WERI-Rb-1 (cell line): ENCODE results near the gene HOXA5.

Source experiments
- DNase-seq: peaks from one replicate; pipeline ENCODE4 v3.0.0-alpha.2; 2020
- H3K27ac ChIP-seq: fragments of 250-450 bp; sonication (Bioruptor Pico); 2 replicates; pipeline ENCODE4 v1.5.1; 2020; ENCODE audit warnings: mild to moderate bottlenecking, moderate library complexity
- H3K27me3 ChIP-seq: fragments of 250-450 bp; sonication (Bioruptor Pico); 2 replicates; pipeline ENCODE4 v1.5.1; 2021; ENCODE audit warnings: mild to moderate bottlenecking, low read depth, moderate library complexity; ENCODE audit not compliant: insufficient read depth, severe bottlenecking
- H3K36me3 ChIP-seq: fragments of 250-450 bp; sonication (Bioruptor Pico); 2 replicates; pipeline ENCODE4 v1.5.1; 2020; ENCODE audit warnings: mild to moderate bottlenecking, moderate library complexity
- H3K4me3 ChIP-seq: 2 replicates; pipeline ENCODE4 v1.5.1; 2011; ENCODE audit warnings: low read depth, mild to moderate bottlenecking, control low read depth, low read length
- H3K9me3 ChIP-seq: fragments of 250-450 bp; sonication (Bioruptor Pico); 2 replicates; pipeline ENCODE4 v1.5.1; 2021; ENCODE audit warnings: mild to moderate bottlenecking, moderate library complexity; ENCODE audit not compliant: severe bottlenecking
- CTCF ChIP-seq: IDR thresholded peaks from 2 replicates; pipeline ENCODE4 v1.5.1; 2011; ENCODE audit warnings: low read depth, mild to moderate bottlenecking, control low read depth, inconsistent platforms, low read length

Gene HOXA5

DNA sequence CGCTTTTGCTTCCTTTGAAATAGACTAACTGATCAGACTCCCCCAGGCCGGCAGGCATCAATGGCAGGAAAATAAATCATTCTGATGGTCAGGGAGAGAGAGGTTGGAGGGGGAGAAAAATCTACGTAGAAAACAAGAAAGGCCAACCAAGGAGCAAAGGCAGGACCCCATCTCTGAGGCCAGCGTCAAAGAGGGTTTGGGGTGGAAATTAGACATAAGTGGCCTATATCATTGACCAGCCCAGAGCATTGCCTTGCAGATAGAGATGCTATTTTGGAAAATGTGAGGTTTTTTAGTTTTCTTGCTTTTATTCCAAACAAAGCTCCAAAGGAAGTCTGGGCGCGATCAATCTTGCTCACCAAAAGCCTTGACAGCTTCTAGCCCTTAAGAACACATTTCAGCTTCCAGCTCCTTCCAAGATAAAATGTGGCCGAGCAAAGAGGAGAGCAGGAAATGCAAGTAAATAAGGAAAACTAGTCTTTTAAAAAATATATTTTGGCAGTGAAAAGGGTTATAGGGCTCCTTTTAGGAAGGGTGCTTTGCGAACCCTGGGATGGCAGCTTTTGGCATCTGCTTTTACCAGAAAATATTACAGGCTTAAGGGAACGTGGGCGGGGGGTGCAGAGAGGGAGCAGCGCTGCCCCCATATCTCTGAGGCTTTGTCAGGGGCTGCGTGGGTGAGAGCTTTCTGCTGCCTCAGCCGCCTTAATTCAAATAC is 39.0 kb downstream of the HOXA5 start:
- no peak for DNase-seq
- Histone ChIP-seq H3K36me3 (peaks cover 7% of the 10 kb centered on the region; the same call in 1 of the 2 replicates), H3K4me3 (peak overlapping the region; percentile 50), H3K9me3 (no peaks in the 10 kb centered on the region), H3K27me3 (peaks cover 93% of the 10 kb centered on the region), H3K27ac (peak overlapping the region; percentile 79)
- TF ChIP-seq CTCF, result no peak

GRCh38 chr7:27103489-27104226 is 39.8 kb downstream of the HOXA5 start:
- no peak for DNase-seq
- Histone ChIP-seq H3K27ac (peak overlapping the region; percentile 79), H3K9me3 (no peaks in the 10 kb centered on the region), H3K4me3 (peak overlapping the region; percentile 50), H3K36me3 (peaks cover 7% of the 10 kb centered on the region; the same call in 1 of the 2 replicates), H3K27me3 (peaks cover 93% of the 10 kb centered on the region)
- TF ChIP-seq CTCF, result no peak

DNA sequence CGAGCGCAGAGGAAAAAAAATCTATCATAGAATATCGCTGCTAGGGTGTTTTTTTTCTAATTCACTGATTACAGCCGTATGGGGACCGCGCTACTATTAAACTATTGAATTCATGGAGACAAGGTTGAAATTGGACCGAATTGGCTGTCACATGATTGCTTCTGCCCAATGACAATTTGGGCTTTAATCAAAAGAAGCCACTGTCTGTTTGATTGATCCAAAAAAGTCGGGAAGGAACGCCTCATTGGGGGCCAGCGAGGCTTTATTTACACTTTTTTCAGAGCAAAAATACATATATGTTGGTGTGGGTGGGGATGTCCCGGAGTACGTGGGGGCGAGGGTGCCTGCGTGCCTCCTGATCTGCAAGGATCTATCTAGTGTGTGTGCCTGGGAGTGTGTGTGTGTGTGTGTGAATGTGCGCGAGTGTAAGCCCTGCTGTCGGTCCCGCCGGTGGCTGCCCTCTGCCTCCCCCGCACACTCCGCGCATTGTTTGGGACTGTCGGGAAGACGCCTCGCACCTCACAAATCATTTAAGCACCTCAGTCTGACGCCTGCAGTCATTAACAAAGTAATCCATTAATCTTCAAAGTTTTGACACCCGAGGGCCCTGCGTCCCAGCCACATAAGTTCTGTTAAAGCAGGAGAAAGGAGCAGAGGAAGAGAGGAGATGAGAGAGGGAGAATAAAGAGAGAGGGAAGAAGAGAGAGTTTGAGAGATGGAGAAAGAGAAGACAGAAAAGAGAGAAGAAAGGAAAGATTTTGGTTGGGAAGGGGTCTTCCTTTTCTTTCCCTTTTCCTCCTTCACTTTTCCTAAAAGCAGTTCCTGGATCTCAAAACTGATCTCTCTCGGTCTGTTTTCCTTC is 40.7 kb downstream of the HOXA5 start, which contains the start of gene HOXA2:
TSS of gene HOXA2 (minus strand) at position 103 of the 862 bp plus-strand sequence. CDS start 183 bp downstream, outside the sequence.
- Histone ChIP-seq H3K9me3 (no peaks in the 10 kb centered on the region), H3K36me3 (peaks cover 7% of the 10 kb centered on the region; the same call in 1 of the 2 replicates), H3K27me3 (peaks cover 94% of the 10 kb centered on the region), H3K27ac (peak within 1 kb of the TSS; percentile 79), H3K4me3 (peak within 1 kb of the TSS; percentile 50)
- peak; percentile 77 for DNase-seq
- no peak for TF ChIP-seq CTCF

DNA sequence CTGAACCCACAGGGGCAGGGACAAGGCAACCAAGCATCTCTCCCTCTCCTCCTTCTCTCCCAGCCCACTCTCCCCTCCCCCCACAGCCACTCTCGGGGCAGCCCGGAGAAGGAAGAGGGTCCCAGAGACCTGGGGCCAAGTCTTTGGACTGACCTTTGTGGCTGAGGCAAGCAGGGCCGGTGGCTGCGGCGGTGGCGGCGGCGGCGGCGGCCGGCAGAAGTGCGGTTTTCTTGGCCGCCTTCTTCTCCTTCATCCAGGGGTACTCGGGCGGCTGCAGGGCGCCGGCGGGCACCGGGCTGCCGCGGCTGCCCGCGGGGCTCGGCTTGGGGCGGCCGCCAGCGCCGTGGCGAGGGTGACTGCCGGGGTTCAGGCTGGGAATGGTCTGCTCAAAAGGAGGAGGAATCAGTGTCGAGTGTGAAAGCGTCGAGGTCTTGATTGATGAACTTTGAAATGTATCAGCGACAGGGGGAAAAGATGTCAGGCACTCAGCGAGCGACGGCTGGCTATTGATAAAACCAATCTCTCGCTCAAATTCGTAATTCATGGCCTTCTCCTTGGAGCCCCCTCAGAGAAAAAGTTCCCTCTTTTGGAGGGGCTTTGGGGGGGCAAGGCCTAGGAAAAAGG is 41.4 kb downstream of the HOXA5 start:
- H3K36me3 ChIP-seq, result peaks cover 7% of the 10 kb centered on the region; the same call in 1 of the 2 replicates
- no peak for TF ChIP-seq CTCF
- peak overlapping the region; percentile 50 for H3K4me3 ChIP-seq
- H3K9me3 ChIP-seq, result no peaks in the 10 kb centered on the region
- peak overlapping the region; percentile 79 for H3K27ac ChIP-seq
- peaks cover 93% of the 10 kb centered on the region for H3K27me3 ChIP-seq
- DNase-seq, result no peak
